HG03175 (cell line): Measurements from ENCODE around the gene CHL1.

ENCODE experiments used
- ATAC-seq: cut with Tn5 transposase; IDR thresholded peaks from one replicate; pipeline ENCODE4 v1.9.1; 2021; ENCODE audit warnings: mild to moderate bottlenecking, moderate library complexity; ENCODE audit not compliant: unreplicated experiment

Gene CHL1

DNA sequence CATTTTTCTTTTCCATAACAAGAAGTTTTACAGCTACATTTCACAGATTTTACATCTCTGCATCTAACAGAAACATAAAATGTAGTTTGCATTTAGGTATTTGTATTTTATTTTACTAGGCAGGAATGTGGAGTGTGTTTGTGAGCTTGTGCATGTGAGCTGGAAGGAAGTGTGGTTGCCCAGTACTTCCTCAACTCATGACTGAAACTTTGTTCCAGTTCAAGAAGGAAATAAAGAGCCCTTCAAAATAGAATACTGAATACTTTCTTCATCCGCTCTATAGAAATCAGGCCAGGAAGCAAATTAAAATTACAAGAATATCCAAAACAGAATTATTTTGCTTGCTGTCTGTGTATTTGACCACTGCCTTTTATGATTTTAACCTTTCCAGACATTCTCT lies 81.3 kb downstream of the CHL1 start:
- ATAC-seq: no peak

DNA sequence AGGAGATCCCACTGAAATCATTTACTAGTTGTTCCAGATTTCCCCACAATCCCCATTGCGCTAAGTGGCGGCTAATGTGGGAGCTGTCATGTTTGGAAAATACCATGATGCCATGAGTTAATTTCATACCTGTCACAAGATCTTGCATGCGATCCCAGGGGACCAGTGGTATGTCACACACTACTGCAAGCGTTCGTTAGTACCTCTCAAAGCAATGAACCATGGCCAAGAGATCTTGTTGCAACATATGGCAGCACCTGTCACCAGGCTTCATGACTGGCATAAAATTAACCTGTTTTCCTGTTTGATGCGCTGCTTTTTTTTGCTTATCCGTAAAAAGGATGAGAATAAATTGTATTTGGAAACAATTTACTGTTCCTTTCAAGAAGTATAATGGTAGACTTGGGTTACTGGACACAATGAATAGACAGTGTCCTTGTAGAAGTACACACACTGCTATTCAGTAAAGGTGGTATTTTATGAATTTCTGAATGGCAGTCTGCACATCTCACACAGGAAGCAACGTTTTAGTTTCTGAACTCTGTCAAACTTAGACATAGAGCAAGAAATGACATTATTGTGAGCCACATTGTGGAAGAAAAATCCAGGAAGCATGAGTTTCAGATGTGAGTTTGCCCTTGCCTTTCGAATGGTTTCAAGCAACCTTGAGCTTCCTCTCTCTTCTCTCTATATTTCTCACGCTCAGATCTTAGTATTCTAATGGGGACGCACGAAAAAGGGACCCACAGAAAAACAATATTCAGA lies 81.9 kb downstream of the CHL1 start:
- ATAC-seq: peak; percentile 82

DNA sequence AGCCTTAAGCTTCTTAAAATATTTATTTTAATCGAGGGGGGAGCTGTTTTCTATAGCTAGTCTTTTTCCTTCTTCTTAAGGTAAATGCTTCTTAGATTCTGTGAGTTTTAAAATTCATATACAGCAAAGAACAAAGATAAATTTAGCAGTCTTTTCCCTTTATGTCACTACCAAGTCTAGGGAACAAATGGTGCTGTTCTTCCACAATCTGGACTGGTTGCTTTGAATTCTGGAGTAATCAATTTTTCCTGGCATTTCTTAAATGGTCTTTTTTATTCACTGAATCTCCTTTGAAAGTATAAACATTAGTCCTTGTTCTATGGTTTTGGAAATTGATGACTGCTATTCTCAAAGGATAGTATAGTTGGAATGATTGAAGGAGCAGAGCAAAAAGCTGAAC lies 82.8 kb downstream of the CHL1 start:
- ATAC-seq: no peak

DNA sequence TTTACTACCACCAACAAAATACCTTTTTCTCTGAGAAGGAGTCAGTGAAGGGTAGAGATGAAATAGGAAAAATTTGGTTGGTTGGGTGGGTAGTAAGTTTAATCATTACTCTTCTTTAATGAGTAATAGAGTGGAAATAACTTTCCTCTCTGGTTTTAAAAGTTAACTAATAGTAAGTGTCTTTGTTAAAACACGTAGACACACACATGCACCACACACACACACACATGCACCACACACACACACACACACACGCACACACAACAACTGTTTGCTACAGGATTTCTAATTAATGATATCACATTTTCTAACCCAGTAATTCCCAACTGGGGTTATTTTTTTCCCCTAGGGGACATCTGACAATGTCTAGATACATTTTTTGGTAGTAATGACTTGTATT lies 84.1 kb downstream of the CHL1 start:
- peak; percentile 34 for ATAC-seq

DNA sequence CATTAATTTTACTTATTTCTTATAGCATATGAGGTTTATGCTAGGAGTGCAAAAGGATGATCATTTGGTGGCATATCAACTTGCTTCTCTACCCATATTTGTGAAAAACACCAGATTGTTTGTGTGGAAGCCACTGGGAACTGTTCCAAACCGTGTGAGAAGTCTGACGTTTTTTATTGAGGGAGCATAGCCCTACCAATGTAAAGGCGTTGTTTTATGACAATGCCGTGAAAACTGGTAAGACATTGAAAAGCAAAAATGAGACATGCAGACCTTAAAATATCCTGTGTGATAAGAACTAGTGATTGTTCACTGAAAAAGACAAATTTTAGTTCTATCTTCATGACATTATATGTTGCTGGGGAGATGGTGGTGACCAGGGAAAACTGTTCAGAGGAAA lies 87.8 kb downstream of the CHL1 start:
- no peak for ATAC-seq

DNA sequence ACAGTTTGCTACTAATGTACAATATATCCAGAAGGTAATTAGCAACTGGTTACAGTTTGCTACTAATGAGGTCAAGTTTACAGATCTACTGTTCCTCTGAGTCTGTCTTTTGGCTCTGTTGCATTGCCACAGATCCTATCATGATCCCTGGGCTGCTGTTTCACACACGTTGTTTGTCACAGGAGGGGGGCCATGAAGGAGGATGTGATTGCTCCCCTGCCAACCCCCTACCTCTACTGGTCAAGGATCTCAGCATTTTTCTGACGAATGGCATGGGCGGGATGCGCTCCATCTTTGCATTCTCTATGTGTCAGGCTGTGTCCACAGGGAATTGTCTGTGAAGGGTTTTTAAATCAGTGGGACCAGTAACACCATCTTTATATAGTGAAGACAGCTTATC lies 91.9 kb downstream of the CHL1 start:
- ATAC-seq: no peak

DNA sequence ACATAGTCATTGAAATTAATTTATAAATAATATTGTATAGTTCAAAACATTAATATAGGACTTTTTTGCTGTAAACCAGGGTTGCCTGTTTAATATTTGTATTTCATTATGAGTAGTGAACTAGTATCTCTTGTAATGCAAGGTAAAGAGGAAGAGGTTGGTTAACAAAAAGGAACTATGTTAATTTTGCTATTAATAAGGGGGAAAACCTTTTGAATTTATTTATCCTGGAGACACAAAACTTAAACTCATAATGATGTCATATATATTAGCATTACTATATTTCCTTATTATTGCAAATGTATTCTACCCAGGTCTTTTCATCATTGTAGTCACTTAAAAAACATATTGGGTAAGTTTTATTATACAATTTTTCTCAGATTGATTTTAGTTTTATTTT lies 94.5 kb downstream of the CHL1 start:
- no peak for ATAC-seq

DNA sequence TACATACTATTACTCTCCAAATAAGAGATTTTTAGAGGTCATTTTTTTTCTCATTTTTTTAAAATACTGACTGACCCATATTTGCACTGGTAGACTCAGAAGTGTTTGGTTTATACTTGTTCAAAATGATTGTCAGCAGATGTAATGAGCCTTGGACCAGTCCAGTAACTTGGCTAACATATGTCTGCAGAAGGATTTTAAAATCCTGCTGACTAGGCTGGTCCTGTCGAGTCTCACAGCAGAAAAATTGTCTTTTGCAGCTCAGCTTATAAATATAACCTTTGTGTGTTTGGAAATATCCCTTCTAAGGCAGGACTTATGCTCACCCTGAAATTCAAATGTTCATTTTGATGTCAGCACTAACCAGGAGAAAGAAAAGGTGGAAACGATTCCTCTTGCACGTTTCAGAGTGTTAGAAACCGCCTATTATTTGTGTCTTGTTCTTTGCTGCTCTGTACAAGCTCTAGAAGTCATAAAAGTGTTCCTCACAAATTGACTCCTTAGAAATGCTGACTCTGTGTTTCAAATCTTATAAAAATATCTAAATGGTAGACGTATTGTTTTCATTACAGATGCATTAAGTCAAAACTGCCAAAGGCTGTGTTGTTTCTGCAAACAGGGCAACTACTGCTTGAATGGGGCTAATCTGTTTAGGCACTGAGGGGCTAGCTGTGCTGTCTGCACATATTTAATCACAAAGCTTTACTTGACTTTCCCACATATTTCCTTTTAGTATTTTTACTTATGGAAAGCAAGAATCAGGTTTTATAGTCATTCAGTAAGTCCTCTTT lies 95.3 kb downstream of the CHL1 start:
- ATAC-seq: no peak

DNA sequence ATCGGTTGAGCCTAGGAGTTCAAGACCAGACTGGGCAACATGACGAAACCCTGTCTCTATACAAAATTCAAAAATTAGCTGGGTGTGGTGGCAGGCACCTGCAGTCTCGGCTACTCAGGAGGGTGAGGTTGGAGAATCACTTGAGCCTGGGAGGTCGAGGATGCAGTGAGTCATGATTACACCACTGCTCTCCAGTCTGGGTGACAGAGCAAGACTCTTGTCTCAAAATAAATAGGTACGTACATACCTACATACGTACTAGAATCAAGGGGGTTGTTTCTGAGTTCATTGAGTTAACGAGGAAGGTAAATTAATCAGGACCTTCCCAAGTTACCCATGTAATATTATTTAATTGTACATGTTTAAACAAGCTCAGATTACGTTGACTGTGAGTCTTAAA lies 97.5 kb downstream of the CHL1 start:
- no peak for ATAC-seq

DNA sequence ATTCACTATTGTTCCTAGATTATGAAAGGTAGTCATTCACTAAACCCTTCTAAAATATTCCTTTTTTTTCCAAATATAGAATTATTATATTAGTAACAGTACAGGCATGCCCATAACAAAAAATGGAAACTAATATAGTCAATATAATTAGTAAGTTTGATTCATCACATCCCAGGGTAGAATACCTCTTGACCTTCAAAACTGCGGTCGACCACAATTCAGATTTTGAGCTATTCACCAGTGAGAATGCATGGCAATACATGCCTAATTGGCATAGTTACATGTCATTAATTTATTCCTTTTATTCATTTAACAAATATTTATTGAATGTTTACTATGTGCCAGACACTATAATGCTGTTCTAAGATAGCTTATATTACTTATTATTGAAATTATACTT lies 98.0 kb downstream of the CHL1 start:
- no peak for ATAC-seq

DNA sequence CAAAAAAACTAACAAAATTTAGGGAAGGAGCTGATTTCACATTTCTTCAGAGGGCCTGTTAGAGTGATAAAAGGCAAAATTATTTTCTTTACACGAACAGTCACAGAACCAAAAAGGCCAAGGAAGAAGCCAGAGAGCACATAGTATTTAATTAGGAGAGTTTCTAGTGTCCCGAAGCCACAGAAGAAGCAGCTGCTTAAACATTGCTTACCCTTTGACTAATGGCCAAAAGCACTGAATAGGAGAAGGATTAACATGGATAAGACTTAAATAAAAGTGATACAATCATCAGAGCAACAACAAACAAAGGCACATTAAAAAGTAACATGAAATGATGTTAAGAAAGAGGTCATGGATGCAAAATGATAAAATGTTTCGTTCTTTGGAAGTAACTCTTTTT lies 98.6 kb downstream of the CHL1 start:
- no peak for ATAC-seq

DNA sequence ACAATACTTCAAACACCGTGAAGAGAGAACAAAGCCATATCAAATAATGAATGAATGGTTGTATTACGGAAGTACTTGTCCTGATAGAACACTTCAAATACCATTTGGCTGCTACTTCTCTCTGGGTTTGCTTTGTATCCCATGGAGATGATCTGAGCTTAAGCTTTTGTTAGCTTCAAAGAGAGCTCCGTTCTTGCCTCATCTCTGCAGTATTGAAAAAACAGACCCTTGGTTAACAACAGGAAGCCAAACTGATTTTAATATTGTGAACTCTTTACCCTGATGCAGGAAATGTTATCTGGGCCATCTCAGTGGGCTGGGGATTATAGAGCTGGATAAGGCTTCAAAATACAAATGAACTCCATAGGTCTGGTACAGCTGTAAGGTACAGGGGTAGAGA lies 101.0 kb downstream of the CHL1 start:
- no peak for ATAC-seq

DNA sequence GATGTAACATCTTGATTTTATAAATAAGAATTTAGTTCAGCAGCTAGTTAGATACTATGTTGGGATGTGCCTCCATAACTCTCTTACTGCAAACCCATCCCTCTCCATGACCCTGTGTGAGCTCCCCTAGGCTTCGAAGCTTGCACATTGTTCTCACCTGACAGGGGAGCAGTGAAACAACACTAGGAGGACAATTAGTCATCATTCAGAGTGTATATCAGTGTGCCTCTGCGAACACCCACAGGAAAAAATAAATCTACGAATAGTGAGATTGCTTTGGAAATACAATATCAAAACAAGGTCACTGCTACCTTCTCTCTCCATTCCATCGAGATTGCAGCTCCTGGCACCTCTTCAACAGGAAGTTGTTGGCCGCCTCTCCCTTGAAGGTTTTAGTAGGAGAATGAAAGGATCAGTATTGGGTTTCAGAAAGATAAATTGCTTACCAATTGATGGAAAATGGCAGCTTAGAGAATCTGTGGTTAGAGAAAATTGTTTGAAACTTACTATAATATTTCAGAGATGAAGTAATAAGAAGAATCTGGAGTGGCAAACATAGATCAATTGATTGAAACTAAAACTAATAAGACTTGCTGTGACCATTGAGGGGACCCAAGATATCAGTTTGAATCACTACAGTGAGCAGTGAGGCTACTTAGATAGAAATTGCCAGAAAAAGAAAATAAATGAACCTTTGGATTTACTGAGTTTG lies 103.2 kb downstream of the CHL1 start:
- no peak for ATAC-seq

DNA sequence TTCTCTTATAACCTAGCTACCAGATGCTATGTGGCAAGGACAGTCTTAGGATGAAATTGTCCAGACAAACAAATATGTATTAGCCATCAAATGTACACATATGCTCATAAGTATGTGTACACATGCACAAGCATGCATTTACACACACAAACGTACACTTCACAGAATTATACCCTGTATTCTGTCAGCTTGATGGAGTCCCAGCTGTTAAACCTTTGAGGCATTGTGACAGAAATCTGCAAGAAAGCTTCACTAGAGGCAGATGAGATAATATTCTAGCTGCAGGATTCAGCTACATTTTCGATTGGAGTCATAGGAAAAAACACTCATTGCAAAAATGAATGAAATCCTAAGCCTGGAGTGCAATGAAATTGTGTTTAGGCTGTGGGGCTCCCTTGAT lies 110.6 kb downstream of the CHL1 start:
- ATAC-seq: no peak

DNA sequence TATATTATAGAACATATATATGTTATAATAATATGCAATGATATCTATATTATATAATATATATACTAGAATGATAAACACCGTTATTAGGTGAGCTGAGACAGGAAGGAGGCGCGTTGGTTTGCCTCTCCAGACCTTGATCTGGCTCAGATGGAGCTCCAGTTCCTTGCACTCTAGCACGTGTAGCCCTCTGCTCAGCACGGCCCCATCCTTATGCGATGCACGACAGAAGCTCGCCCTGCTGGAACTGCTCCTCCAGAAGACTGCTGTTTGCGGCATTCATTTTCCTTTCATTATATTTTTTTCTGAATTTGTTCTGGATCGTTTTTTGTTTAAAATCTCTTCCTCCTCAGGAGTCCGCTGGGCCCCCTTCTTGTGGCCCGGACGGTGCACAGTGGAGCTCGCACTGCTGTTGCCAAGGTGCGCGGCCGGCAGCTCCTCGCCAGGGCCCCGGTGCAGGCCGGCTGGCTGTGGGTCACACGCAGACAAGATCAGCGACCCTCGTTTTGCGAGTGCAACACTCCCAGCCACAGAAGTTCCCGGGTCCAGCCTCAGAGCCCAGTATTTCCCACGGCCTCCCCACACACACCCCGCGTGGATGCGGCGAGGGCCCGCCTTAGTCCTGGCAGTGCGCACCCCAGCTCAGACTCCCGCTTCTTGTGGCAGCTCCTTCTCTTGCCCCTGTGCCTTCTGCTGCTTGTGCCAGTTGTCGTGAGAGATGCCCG lies 112.2 kb downstream of the CHL1 start:
- ATAC-seq: peak; percentile 78

DNA sequence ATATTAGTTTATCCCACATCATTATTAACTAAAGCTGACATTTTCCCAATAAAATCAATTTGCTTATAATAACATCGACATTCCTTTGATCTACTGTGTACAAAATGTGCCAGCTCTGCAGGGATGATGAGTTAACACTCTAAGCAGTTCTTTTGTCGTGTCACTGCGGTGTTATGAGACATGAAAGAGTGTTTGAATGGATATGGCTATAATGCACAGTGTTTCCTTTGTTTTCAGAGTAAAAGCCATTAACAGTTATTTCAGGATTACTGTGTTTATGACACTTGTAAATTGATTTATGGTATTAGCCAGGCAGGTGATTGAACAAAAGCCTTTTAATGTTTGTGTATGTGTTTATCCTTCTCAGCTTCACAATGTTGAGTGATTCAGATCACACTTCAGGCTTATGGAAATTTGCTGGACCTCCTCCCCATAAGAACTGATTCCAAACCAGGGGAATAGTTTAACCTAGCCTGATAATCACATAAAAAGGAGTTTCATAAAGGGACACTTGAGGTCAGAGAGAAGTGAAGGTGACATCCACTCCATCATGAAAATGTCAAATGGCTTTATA lies 115.7 kb downstream of the CHL1 start:
- no peak for ATAC-seq

DNA sequence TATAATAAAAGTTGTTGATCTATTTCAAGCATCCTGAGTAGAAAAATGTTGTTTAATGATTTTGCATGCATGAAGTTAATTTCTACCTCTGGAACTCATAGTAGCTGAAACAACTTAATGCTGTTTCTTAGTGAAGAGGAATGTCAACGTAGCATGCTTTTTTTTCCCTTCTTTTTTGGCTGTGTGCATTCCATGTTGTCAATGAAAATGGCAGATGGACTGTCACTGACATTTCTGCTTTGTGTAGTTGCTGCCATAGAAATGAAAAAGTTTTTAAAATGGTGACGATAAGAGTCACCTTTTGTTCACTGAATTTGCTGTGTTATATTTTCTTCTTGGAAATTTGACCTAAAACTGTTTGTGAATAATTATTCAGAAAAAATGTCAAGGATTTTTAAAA lies 116.3 kb downstream of the CHL1 start:
- no peak for ATAC-seq

DNA sequence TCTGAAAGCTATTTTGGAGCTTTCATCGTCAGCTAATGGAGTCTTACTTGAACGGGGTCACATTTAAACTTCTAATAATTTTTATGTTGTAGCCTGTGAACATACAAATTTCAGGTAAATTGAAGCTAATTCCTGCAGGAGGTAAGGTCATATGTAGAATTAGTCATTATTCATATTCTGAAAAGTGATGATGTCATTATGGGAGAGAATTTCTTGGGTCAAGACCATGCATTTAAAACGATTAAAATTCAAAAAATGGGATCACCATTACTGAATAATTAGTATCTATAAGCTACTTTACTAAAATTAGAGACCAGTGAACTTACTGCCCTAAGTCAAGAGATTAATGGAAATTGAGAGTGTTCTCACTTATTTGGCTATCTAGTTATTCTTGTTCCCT lies 120.4 kb downstream of the CHL1 start:
- ATAC-seq: no peak

DNA sequence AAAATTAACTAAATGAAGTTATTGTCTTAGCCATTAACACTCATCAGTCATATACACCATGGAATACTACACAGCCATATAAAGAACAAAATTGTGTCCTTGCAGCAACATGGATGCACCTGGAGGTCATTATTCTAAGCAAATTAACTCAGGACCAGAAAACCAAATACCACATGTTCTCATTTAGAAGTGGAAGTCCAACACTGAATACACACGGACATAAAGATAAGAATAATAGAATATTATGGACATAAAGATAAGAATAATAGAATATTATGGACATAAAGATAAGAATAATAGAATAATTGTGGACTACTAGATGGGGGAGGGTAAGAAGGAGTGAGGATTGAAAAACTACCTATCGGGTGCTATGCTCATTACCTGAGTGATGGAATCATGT lies 122.3 kb downstream of the CHL1 start:
- no peak for ATAC-seq

DNA sequence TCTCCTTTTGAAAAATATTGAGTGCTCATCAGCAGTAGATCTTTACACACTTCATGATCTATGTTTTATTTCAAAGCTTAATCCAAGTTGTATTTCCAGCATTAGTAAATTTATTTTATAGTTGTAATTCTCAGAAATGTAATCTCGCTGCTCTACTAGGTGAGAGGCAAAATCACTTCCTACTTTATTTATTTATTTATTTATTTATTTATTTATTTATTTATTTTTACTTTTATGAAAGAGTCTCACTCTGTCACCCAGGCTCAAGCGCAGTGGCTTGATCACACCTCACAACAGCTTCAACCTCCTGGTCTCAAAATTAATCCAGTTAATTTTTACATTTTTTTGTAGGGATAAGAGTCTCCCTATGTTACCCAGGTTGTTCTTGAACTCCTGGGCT lies 127.9 kb downstream of the CHL1 start:
- ATAC-seq: no peak

DNA sequence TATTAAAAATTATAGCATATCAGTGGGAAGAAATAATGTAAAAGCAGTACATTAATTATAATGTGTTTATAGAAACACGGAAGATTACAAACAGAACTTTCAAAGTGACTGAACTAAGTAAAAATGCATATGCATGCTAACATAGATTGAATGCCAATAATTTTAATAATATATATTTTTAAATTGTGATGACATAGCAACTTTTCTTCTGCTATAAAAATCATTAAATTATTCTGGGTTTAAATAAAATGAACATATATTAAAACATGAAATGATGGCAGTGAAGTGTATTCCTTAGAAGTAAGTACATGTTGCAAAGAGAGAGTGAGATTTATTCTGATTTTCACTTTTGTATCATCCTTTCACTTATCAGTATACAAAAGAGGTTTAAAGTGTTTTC lies 128.9 kb downstream of the CHL1 start:
- no peak for ATAC-seq
